GM12892 (cell line): Measurements from ENCODE around the gene PAGE1.

ENCODE experiments used
- POLR2A ChIP-seq: IDR thresholded peaks from 2 replicates; pipeline ENCODE4 v1.6.1; 2011; ENCODE audit warnings: low read depth, low read length, control low read depth
- POLR2AphosphoS5 ChIP-seq: IDR thresholded peaks from 2 replicates; pipeline ENCODE4 v1.6.1; 2011; ENCODE audit warnings: low read depth, low read length, control low read depth
- TAF1 ChIP-seq: IDR thresholded peaks from 2 replicates; pipeline ENCODE4 v1.6.1; 2011; ENCODE audit warnings: low read depth, mild to moderate bottlenecking, control low read depth, low read length, borderline replicate concordance

DNA sequence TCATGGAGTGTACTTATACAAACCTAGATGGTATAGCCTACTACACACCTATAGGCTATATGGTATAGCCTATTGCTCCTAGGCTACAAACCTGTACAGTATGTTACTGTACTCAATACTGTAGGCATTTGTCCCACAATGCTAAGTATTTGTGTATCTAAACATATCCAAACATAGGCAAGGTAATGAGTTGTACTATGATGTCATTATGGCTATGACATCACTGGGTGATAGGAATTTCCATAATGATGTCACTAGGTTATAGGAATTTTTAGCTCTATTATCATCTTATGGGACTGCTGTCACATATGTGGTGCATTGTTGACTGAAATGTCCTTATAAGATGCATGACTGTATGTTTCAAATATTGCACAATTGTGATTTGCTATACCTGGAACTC, 5.5 kb upstream of the PAGE1 start:
- TF ChIP-seq POLR2AphosphoS5 (no peak), POLR2A (no peak), TAF1 (no peak)
